Esophagus squamous epithelium (tissue), 5 donors: ENCODE data around the gene TNIK. TPM values are rescaled to one million over a fixed set of nuclear protein-coding genes. Genes with fewer than 3 reads are reported as not detected.

Experiments
- DNase-seq: peaks from one replicate; lab custom pipeline; 2025; lab: John Stamatoyannopoulos, UW
- H3K27ac ChIP-seq, 4 donors: fragments of 200-600 bp; sonication (generic); one replicate each; pipeline ENCODE4 v1.5.1; 2016 to 2019; ENCODE audit warnings: mild to moderate bottlenecking in 1 of 4
- H3K27me3 ChIP-seq, 4 donors: fragments of 200-600 bp; sonication (generic); 1 replicate in 3 of 4; 2 replicates in 1 of 4; pipeline versions ENCODE4 v1.5.1 to v1.6.0; 2017 to 2021; ENCODE audit warnings: antibody characterized with exemption in 1 of 4
- H3K36me3 ChIP-seq, 3 donors: fragments of 200-600 bp; sonication (generic); one replicate each; pipeline ENCODE4 v1.5.1; 2016 to 2019
- H3K4me1 ChIP-seq, 3 donors: fragments of 200-600 bp; sonication (generic); one replicate each; pipeline ENCODE4 v1.5.1; 2017 to 2019
- H3K4me3 ChIP-seq, 4 donors: fragments of 200-600 bp; sonication (generic); 1 replicate in 3 of 4; 2 replicates in 1 of 4; pipeline ENCODE4 v1.5.1; 2016 to 2019; ENCODE audit warnings: mild to moderate bottlenecking in 2 of 4, moderate library complexity in 1 of 4
- H3K9me3 ChIP-seq, 3 donors: fragments of 200-600 bp; sonication (generic); one replicate each; pipeline ENCODE4 v1.5.1; 2016 to 2019
- CTCF ChIP-seq, 6 experiments: fragments of 450-650 bp in 4 of 6; fragments of 200-600 bp in 2 of 6; sonication (generic) in 2 of 6; IDR thresholded peaks; one replicate each; pipeline ENCODE4 v1.5.1; 2016 to 2019; ENCODE audit warnings: antibody characterized with exemption in 6 of 6, mild to moderate bottlenecking in 4 of 6, moderate library complexity in 4 of 6
- POLR2A ChIP-seq, 4 donors: fragments of 450-650 bp; IDR thresholded peaks; one replicate each; pipeline ENCODE4 v1.6.1; 2017; ENCODE audit warnings: antibody characterized with exemption in 4 of 4, mild to moderate bottlenecking in 4 of 4, moderate library complexity in 3 of 4
- WGBS, 2 donors: methylation state at CpG; one replicate each; pipeline ENCODE4 v1.1.5; 2018; 5-methylcytosine and 5-hydroxymethylcytosine counted together
- intact Hi-C: fragments of 100-400 bp; cut with DNase I; formaldehyde crosslinking; loops from one replicate; pipeline ENCODE4 v1.15.0; 2022
- total RNA-seq, 4 donors: library from RNA; depleted of rRNA; stranded (reverse); fragments of >200 nt; gene quantifications; one replicate each; pipeline ENCODE4 v1.1.0, GENCODE V29; 2016
- donor health status: DM: yes; HTN: yes; CAD: no.

The TNIK gene
- total RNA-seq, 4 donors from 2014 or later: 2.2 to 11.6 (median 4.7) TPM

- Histone ChIP-seq H3K36me3 (no peaks in the 10 kb centered on the region), H3K4me3 (no peak overlapping the region), H3K27me3 (no peaks in the 10 kb centered on the region), H3K27ac (no peak overlapping the region), H3K9me3 (no peaks in the 10 kb centered on the region), H3K4me1 (no peaks in the 10 kb centered on the region)
- DNase-seq: no peak
- TF ChIP-seq POLR2A (IDR thresholded peaks at IDR 0.05): no peak
- no peak for TF ChIP-seq CTCF (IDR thresholded peaks at IDR 0.05)
- WGBS, 2 donors: 50 to 61% methylated on average over 1 of the region's 1 CpG
- intact Hi-C loops: no loop called here
These were observed 27.7 kb downstream of the TNIK start for GRCh38 chr3:171432548-171432947.

DNA sequence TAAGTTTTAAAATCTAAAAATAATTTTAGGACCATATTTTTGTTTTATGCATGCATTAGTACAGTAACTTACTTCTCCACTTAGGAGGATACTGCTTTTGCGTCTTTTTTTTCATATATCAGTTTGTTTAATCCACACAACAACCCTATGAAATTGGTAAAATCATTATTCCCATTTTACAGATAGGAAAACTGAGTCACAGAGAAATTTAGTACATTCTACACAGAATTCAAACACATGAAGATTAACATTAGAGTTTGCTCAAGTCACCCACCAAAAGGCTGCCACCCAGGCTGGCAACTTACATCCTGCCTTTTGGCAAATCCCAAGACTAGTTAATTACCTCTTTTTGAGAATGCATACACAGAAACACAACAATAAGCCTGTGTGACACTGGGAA, 28.7 kb downstream of the TNIK start:
- Histone ChIP-seq H3K27me3 (no peaks in the 10 kb centered on the region), H3K36me3 (no peaks in the 10 kb centered on the region), H3K4me1 (no peaks in the 10 kb centered on the region), H3K4me3 (no peak overlapping the region), H3K9me3 (no peaks in the 10 kb centered on the region), H3K27ac (no peak overlapping the region)
- DNase-seq: no peak
- intact Hi-C loops: no loop called here
- TF ChIP-seq POLR2A (IDR thresholded peaks at IDR 0.05): no peak
- 87 to 100% methylated on average over 1 of the region's 1 CpG for WGBS, 2 donors

DNA sequence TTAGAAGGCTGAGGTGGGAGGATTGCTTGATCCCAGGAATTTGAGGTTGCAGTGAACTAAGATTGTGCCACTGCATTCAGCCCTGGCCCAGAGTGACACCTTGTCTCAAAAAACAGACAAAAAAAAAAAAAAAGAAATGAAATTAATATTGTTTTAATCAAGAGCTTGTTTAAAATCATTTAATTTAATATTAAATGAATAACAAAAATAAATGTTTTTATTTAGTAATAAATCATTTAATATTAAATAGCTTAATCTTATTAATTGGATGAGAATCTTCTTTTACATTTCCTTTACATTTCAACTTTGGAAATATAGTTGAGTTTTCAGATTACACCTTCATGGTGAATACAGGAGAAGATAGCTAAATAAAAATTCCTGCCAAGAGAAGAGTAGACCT, 29.7 kb downstream of the TNIK start:
- H3K27ac ChIP-seq: no peak overlapping the region
- no peak overlapping the region for H3K4me3 ChIP-seq
- no peaks in the 10 kb centered on the region for H3K4me1 ChIP-seq
- no peaks in the 10 kb centered on the region for H3K9me3 ChIP-seq
- H3K27me3 ChIP-seq: no peaks in the 10 kb centered on the region
- TF ChIP-seq POLR2A (IDR thresholded peaks at IDR 0.05): no peak
- no peak for TF ChIP-seq CTCF (IDR thresholded peaks at IDR 0.05)
- intact Hi-C loops: no loop called here
- H3K36me3 ChIP-seq: no peaks in the 10 kb centered on the region
- DNase-seq: no peak

- Histone ChIP-seq H3K4me3 (no peak overlapping the region), H3K27ac (no peak overlapping the region), H3K4me1 (no peaks in the 10 kb centered on the region), H3K27me3 (no peaks in the 10 kb centered on the region), H3K36me3 (no peaks in the 10 kb centered on the region), H3K9me3 (no peaks in the 10 kb centered on the region)
- TF ChIP-seq POLR2A (IDR thresholded peaks at IDR 0.05) (no peak), CTCF (IDR thresholded peaks at IDR 0.05) (no peak)
- DNase-seq: no peak
- 92 to 95% methylated on average over 2 of the region's 2 CpGs for WGBS, 2 donors
- intact Hi-C loops: no loop called here
These were observed 30.6 kb downstream of the TNIK start for GRCh38 chr3:171429635-171430034.

DNA sequence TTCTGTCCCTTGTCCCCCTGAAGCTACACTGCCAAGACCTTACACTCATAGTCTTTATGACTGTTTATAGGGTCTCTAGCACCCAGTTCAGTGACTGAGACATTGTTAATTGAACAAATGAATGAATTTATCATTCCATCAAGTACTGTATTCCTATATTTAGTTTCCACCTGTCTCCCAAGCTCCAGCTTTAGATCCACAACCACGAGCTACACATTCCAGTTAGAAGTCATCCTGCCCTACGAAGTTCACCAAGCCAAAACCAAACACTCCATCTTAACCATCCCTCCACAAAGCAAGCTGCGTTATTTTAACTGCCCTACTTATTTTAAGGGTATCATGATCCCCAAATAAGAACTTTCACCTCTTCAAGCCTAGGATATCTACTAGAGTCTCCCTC, 31.3 kb downstream of the TNIK start:
- WGBS, 2 donors: 84 to 91% methylated on average over 3 of the region's 3 CpGs
- H3K4me3 ChIP-seq: no peak overlapping the region
- H3K4me1 ChIP-seq: no peaks in the 10 kb centered on the region
- H3K27me3 ChIP-seq: no peaks in the 10 kb centered on the region
- intact Hi-C loops: no loop called here
- no peak for DNase-seq
- H3K9me3 ChIP-seq: no peaks in the 10 kb centered on the region
- TF ChIP-seq CTCF (IDR thresholded peaks at IDR 0.05): no peak
- no peak for TF ChIP-seq POLR2A (IDR thresholded peaks at IDR 0.05)
- no peaks in the 10 kb centered on the region for H3K36me3 ChIP-seq
- no peak overlapping the region for H3K27ac ChIP-seq

- Histone ChIP-seq H3K4me1 (no peaks in the 10 kb centered on the region), H3K36me3 (no peaks in the 10 kb centered on the region), H3K4me3 (no peak overlapping the region), H3K9me3 (no peaks in the 10 kb centered on the region), H3K27me3 (no peaks in the 10 kb centered on the region), H3K27ac (no peak overlapping the region)
- TF ChIP-seq CTCF (IDR thresholded peaks at IDR 0.05) (no peak), POLR2A (IDR thresholded peaks at IDR 0.05) (no peak)
- WGBS, 2 donors: 66 to 79% methylated on average over 3 to 4 of the region's 4 CpGs
- intact Hi-C loops: no loop called here
- DNase-seq: no peak
These were observed 31.9 kb downstream of the TNIK start for GRCh38 chr3:171428321-171428787.
